SU-DHL-6 (cell line): ENCODE measurements around the gene DDX52.
A peak's percentile ranks its signal among the peaks of the same experiment; 100 is the strongest.

Experiments
- H2AFZ ChIP-seq: fragments of 200-600 bp; sonication (generic); 2 replicates; pipeline ENCODE4 v1.6.1; 2014; ENCODE audit warnings: low read depth, mild to moderate bottlenecking, moderate library complexity, mixed read lengths, antibody characterized with exemption, low read length; ENCODE audit not compliant: severe bottlenecking
- H3F3A ChIP-seq: fragments of 200-600 bp; shearing (Covaris generic); 2 replicates; pipeline ENCODE4 v1.6.0; 2016; ENCODE audit warnings: antibody characterized with exemption, mild to moderate bottlenecking; ENCODE audit not compliant: insufficient read depth
- H3K27ac ChIP-seq: fragments of 200-600 bp; sonication (generic); 2 replicates; pipeline ENCODE4 v1.5.1; 2016; ENCODE audit warnings: low read depth, mild to moderate bottlenecking, low read length, moderate library complexity, mixed read lengths
- H3K27me3 ChIP-seq: fragments of 200-600 bp; sonication (generic), shearing (Covaris generic); 2 replicates; pipeline ENCODE4 v1.6.0; 2014; ENCODE audit warnings: mild to moderate bottlenecking, low read length
- H3K36me3 ChIP-seq: fragments of 200-600 bp; sonication (generic); 2 replicates; pipeline ENCODE4 v1.6.1; 2014; ENCODE audit warnings: mild to moderate bottlenecking, low read length, mixed read lengths
- H3K4me2 ChIP-seq: fragments of 300-600, 200-600 bp; shearing (Covaris generic), sonication (generic); 2 replicates; pipeline ENCODE4 v1.6.0; 2014; ENCODE audit warnings: low read length, low read depth, mild to moderate bottlenecking; ENCODE audit not compliant: poor library complexity, severe bottlenecking
- H3K4me3 ChIP-seq: fragments of 200-600 bp; sonication (generic); 2 replicates; pipeline ENCODE4 v1.5.1; 2014; ENCODE audit warnings: antibody characterized with exemption, low read length, mild to moderate bottlenecking, mixed read lengths; ENCODE audit not compliant: insufficient read depth, poor library complexity, severe bottlenecking
- H3K79me2 ChIP-seq: fragments of 200-600 bp; sonication (generic); 2 replicates; pipeline ENCODE4 v1.6.1; 2014; ENCODE audit warnings: mild to moderate bottlenecking, low read length, moderate library complexity; ENCODE audit not compliant: insufficient read depth
- H3K9ac ChIP-seq: fragments of 200-600 bp; sonication (generic); 2 replicates; pipeline ENCODE4 v1.7.0; 2014; ENCODE audit warnings: mild to moderate bottlenecking, low read length
- H3K9me2 ChIP-seq: fragments of 200-600 bp; sonication (generic); replicated peaks from 2 replicates; pipeline ENCODE4 v1.6.1; 2014; ENCODE audit warnings: low read length; ENCODE audit not compliant: insufficient read depth
- H3K9me3 ChIP-seq: fragments of 200-600 bp; sonication (generic); 2 replicates; pipeline ENCODE4 v1.6.1; 2014; ENCODE audit warnings: low read length, mixed read lengths; ENCODE audit not compliant: insufficient read depth
- H4K20me1 ChIP-seq: fragments of 200-600 bp; sonication (generic); 2 replicates; pipeline ENCODE4 v1.6.1; 2014; ENCODE audit warnings: low read depth, mild to moderate bottlenecking, antibody characterized with exemption, low read length, moderate library complexity, mixed read lengths
- EZH2phosphoT487 ChIP-seq: fragments of 200-600 bp; sonication (generic), shearing (Covaris generic); conservative IDR thresholded peaks from 2 replicates; pipeline ENCODE4 v1.6.1; 2018; ENCODE audit warnings: mild to moderate bottlenecking, antibody characterized with exemption, low read length, moderate library complexity, mixed read lengths
- TF ChIP-seq, protein P1 (sequence below): fragments of 200-600 bp; sonication (generic); IDR thresholded peaks from one replicate; pipeline ENCODE4 v1.5.1; 2017; ENCODE audit warnings: antibody characterized with exemption, mild to moderate bottlenecking, low read length, moderate library complexity; ENCODE audit not compliant: insufficient read depth, poor library complexity, severe bottlenecking

Gene DDX52, protein sequence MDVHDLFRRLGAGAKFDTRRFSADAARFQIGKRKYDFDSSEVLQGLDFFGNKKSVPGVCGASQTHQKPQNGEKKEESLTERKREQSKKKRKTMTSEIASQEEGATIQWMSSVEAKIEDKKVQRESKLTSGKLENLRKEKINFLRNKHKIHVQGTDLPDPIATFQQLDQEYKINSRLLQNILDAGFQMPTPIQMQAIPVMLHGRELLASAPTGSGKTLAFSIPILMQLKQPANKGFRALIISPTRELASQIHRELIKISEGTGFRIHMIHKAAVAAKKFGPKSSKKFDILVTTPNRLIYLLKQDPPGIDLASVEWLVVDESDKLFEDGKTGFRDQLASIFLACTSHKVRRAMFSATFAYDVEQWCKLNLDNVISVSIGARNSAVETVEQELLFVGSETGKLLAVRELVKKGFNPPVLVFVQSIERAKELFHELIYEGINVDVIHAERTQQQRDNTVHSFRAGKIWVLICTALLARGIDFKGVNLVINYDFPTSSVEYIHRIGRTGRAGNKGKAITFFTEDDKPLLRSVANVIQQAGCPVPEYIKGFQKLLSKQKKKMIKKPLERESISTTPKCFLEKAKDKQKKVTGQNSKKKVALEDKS

DNA sequence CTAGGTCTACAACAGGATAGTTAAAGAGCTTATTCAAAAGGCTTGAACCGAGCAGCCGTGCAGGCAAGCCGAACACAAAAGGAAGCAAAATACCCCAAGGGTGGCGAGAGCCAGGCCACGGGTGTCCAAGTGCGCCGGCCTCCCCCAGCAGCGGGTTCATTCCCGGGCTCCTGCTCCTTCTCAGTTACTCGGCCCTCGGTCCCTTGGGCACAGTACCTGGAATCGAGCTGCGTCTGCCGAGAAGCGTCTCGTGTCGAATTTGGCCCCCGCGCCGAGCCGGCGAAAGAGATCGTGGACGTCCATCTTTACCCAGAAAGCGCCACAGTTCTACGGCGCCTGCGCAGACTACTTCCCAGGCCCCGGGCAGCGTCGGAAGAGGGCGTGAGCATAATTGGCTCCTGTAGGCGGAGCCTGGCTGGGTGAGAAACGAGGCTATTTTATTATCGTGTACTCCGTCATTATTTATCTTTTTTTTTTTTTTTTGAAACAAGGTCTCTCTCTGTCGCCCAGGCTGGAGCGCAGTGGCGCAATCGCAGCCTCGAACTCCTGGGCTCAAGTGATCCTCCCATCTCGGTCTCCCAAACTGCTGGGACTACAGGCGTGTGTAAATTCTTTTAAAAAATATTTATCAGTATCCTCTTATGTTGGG, at the start of gene DDX52:
Gene DDX52, minus strand, starts transcription at position 329 of the 649 bp plus-strand sequence. Its CDS starts 26 bp downstream, at position 303.
- Histone ChIP-seq H3K36me3 (peaks cover 2% of the 10 kb centered on the region), H3K79me2 (peaks cover 38% of the 10 kb centered on the region), H3K27ac (peak within 1 kb of the TSS; percentile 22), H3K9me3 (no peaks in the 10 kb centered on the region), H3K27me3 (no peaks in the 10 kb centered on the region), H4K20me1 (no peaks in the 10 kb centered on the region), H3K4me2 (peak within 1 kb of the TSS; percentile 81), H3K9me2 (no peaks in the 10 kb centered on the region), H3K4me3 (peak within 1 kb of the TSS; percentile 76), H3F3A (no peaks in the 10 kb centered on the region), H2AFZ (peak within 1 kb of the TSS; percentile 95), H3K9ac (peak within 1 kb of the TSS; percentile 83)
- TF ChIP-seq, protein P1, sequence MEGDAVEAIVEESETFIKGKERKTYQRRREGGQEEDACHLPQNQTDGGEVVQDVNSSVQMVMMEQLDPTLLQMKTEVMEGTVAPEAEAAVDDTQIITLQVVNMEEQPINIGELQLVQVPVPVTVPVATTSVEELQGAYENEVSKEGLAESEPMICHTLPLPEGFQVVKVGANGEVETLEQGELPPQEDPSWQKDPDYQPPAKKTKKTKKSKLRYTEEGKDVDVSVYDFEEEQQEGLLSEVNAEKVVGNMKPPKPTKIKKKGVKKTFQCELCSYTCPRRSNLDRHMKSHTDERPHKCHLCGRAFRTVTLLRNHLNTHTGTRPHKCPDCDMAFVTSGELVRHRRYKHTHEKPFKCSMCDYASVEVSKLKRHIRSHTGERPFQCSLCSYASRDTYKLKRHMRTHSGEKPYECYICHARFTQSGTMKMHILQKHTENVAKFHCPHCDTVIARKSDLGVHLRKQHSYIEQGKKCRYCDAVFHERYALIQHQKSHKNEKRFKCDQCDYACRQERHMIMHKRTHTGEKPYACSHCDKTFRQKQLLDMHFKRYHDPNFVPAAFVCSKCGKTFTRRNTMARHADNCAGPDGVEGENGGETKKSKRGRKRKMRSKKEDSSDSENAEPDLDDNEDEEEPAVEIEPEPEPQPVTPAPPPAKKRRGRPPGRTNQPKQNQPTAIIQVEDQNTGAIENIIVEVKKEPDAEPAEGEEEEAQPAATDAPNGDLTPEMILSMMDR = no peak
- no peak for TF ChIP-seq EZH2phosphoT487

DNA sequence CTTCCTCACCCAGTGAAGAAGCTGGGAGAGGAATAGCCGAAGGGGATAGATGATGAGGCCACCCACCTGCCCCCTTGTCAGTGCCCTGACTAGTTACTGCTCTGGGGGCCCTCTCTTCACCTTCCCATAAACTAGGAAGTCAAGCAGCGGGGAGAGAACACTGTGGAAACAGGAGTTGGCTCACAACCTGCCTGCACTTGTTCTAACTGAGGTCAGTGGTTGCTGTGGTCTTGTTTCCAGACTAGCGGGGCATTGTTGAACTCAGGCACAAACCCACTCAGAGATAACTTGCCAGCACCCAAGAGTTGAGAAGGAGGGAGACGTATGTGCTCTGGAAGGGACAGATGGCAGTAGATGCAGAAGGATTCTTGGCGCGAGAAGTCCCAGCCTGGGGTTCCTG, 48.6 kb upstream of the DDX52 start:
- TF ChIP-seq EZH2phosphoT487 = no peak
- TF ChIP-seq, protein P1 = no peak
- H3K9me3 ChIP-seq = no peaks in the 10 kb centered on the region

DNA sequence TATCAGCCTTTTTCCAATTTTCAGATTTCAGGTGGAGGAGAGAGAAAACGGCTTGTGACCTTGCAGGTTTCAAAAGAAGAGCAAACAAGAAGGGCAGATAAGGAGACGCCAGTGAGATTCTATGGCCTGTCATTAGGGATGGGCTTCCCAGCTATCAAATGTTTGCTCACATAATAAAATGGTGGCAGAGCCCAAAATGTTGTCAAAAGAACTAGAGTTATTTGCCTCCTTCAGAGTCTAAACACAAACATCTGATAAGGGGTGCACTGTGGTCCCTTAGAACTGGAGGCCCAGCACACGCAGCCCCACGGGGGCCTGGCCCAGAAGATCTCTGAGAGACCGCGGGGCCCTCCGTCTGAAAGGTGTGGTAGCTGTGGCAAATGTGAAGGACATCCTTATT, 46.1 kb upstream of the DDX52 start:
- Histone ChIP-seq H3K9me3 (no peaks in the 10 kb centered on the region), H4K20me1 (no peaks in the 10 kb centered on the region), H3F3A (no peaks in the 10 kb centered on the region), H3K9ac (no peak overlapping the region), H3K4me2 (no peak overlapping the region), H2AFZ (no peak overlapping the region), H3K4me3 (no peak overlapping the region), H3K27me3 (no peaks in the 10 kb centered on the region), H3K9me2 (no peaks in the 10 kb centered on the region), H3K79me2 (no peaks in the 10 kb centered on the region), H3K27ac (no peak overlapping the region), H3K36me3 (no peaks in the 10 kb centered on the region)
- TF ChIP-seq, protein P1 = no peak
- TF ChIP-seq EZH2phosphoT487 = no peak

More for the DNA sequence above, 48.6 kb upstream of the DDX52 start:
- H3K9me2 ChIP-seq = no peaks in the 10 kb centered on the region
- no peak overlapping the region for H3K4me3 ChIP-seq
- H3K27ac ChIP-seq = no peak overlapping the region
- no peaks in the 10 kb centered on the region for H3K79me2 ChIP-seq
- no peaks in the 10 kb centered on the region for H3K36me3 ChIP-seq
- no peak overlapping the region for H2AFZ ChIP-seq
- no peak overlapping the region for H3K4me2 ChIP-seq
- no peaks in the 10 kb centered on the region for H3F3A ChIP-seq
- H4K20me1 ChIP-seq = no peaks in the 10 kb centered on the region
- no peak overlapping the region for H3K9ac ChIP-seq
- no peaks in the 10 kb centered on the region for H3K27me3 ChIP-seq
